Body of pancreas (tissue), 4 donors: ENCODE measurements around the gene ETV1.

ENCODE experiments used
- POLR2A ChIP-seq, 3 donors: fragments of 450-650 bp; IDR thresholded peaks; one replicate each; pipeline ENCODE4 v1.6.1; 2016; ENCODE audit warnings: antibody characterized with exemption in 3 of 3, mild to moderate bottlenecking in 2 of 3
- TF ChIP-seq, protein P1 (sequence below), 7 experiments: fragments of 450-650 bp in 4 of 7; fragments of 200-600 bp in 3 of 7; sonication (generic) in 3 of 7; IDR thresholded peaks; one replicate each; pipeline ENCODE4 v1.5.1; 2016 to 2019; ENCODE audit warnings: antibody characterized with exemption in 7 of 7

GRCh38 chr7:14021069-14021468, 31.6 kb upstream of the ETV1 start:
- TF ChIP-seq, protein P1, sequence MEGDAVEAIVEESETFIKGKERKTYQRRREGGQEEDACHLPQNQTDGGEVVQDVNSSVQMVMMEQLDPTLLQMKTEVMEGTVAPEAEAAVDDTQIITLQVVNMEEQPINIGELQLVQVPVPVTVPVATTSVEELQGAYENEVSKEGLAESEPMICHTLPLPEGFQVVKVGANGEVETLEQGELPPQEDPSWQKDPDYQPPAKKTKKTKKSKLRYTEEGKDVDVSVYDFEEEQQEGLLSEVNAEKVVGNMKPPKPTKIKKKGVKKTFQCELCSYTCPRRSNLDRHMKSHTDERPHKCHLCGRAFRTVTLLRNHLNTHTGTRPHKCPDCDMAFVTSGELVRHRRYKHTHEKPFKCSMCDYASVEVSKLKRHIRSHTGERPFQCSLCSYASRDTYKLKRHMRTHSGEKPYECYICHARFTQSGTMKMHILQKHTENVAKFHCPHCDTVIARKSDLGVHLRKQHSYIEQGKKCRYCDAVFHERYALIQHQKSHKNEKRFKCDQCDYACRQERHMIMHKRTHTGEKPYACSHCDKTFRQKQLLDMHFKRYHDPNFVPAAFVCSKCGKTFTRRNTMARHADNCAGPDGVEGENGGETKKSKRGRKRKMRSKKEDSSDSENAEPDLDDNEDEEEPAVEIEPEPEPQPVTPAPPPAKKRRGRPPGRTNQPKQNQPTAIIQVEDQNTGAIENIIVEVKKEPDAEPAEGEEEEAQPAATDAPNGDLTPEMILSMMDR (IDR thresholded peaks at IDR 0.05) = no peak
- no peak for TF ChIP-seq POLR2A (IDR thresholded peaks at IDR 0.05)
